ENCODE results near the gene ATF6B. TPM values are rescaled to one million over a fixed set of nuclear protein-coding genes. Genes with fewer than 3 reads are reported as not detected.
"Not testable (repeated sequence)": the region's sequence is repeated elsewhere in the genome, so short reads cannot be mapped to it uniquely, and the experiment has no call there.

The ATF6B gene
- total RNA-seq, 1 experiment from 2014 or later = 196 TPM

- Mint-ChIP-seq H3K36me3 (ENCODE audit: insufficient read depth, unreplicated experiment) (peaks cover 11% of the 10 kb centered on the region), H3K27ac (ENCODE audit: unreplicated experiment) (no peak overlapping the region), H3K27me3 (ENCODE audit: unreplicated experiment) (peaks cover 73% of the 10 kb centered on the region), H3K9me3 (ENCODE audit: low read depth, unreplicated experiment) (no peaks in the 10 kb centered on the region), H3K4me1 (ENCODE audit: low read depth, unreplicated experiment) (peaks cover 9% of the 10 kb centered on the region), H3K4me3 (ENCODE audit: low read depth, unreplicated experiment) (no peak overlapping the region)
- intact Hi-C loops (cut with micrococcal nuclease; ENCODE audit: unreplicated experiment) = no loop called here
- CTCF ChIA-PET = no interaction called here
- DNase-seq = no peak
- no TSS peak for BruUV-seq (replicated peaks)
- TF ChIP-seq CTCF (IDR thresholded peaks at IDR 0.05; ENCODE audit: unreplicated experiment) = no peak
These were observed 19.9 kb downstream of the ATF6B start for GRCh38 chr6:32108094-32108627.

GRCh38 chr6:32107406-32107805 lies 20.6 kb downstream of the ATF6B start:
- Mint-ChIP-seq H3K36me3 (ENCODE audit: insufficient read depth, unreplicated experiment) (peaks cover 7% of the 10 kb centered on the region), H3K4me3 (ENCODE audit: low read depth, unreplicated experiment) (no peak overlapping the region), H3K27ac (ENCODE audit: unreplicated experiment) (no peak overlapping the region), H3K27me3 (ENCODE audit: unreplicated experiment) (peaks cover 76% of the 10 kb centered on the region), H3K9me3 (ENCODE audit: low read depth, unreplicated experiment) (no peaks in the 10 kb centered on the region), H3K4me1 (ENCODE audit: low read depth, unreplicated experiment) (peaks cover 9% of the 10 kb centered on the region)
- intact Hi-C loops (cut with micrococcal nuclease; ENCODE audit: unreplicated experiment) = no loop called here
- CTCF ChIA-PET = interaction anchor here (1.1 kb wide), 1 partner anchor 9 kb away, joined by 3 read pairs; no protein-coding TSS in a partner anchor
- no peak for TF ChIP-seq CTCF (IDR thresholded peaks at IDR 0.05; ENCODE audit: unreplicated experiment)
- DNase-seq = no peak
- BruUV-seq (replicated peaks) = no TSS peak

GRCh38 chr6:32105433-32105832 lies 22.6 kb downstream of the ATF6B start:
- DNase-seq = no peak
- CTCF ChIA-PET = no interaction called here
- intact Hi-C loops (cut with micrococcal nuclease; ENCODE audit: unreplicated experiment) = no loop called here
- Mint-ChIP-seq H3K27ac (ENCODE audit: unreplicated experiment) (no peak overlapping the region), H3K27me3 (ENCODE audit: unreplicated experiment) (peaks cover 77% of the 10 kb centered on the region), H3K36me3 (ENCODE audit: insufficient read depth, unreplicated experiment) (peaks cover 7% of the 10 kb centered on the region), H3K4me1 (ENCODE audit: low read depth, unreplicated experiment) (peaks cover 9% of the 10 kb centered on the region), H3K9me3 (ENCODE audit: low read depth, unreplicated experiment) (no peaks in the 10 kb centered on the region), H3K4me3 (ENCODE audit: low read depth, unreplicated experiment) (no peak overlapping the region)
- no TSS peak for BruUV-seq (replicated peaks)
- TF ChIP-seq CTCF (IDR thresholded peaks at IDR 0.05; ENCODE audit: unreplicated experiment) = no peak

GRCh38 chr6:32102255-32102654 lies 25.8 kb downstream of the ATF6B start:
- H3K36me3 Mint-ChIP-seq (ENCODE audit: insufficient read depth, unreplicated experiment) = no peaks in the 10 kb centered on the region
- DNase-seq = no peak
- no peak overlapping the region for H3K4me3 Mint-ChIP-seq (ENCODE audit: low read depth, unreplicated experiment)
- TF ChIP-seq CTCF (IDR thresholded peaks at IDR 0.05; ENCODE audit: unreplicated experiment) = no peak
- peaks cover 77% of the 10 kb centered on the region for H3K27me3 Mint-ChIP-seq (ENCODE audit: unreplicated experiment)
- no TSS peak for BruUV-seq (replicated peaks)
- CTCF ChIA-PET = interaction anchor here (0.6 kb wide), 2 partner anchors 26 to 749 kb away, joined by 3 to 9 read pairs; partner anchors contain the start of gene ATF6B
- intact Hi-C loops (cut with micrococcal nuclease; ENCODE audit: unreplicated experiment) = no loop called here
- H3K4me1 Mint-ChIP-seq (ENCODE audit: low read depth, unreplicated experiment) = no peaks in the 10 kb centered on the region
- H3K27ac Mint-ChIP-seq (ENCODE audit: unreplicated experiment) = no peak overlapping the region
- no peaks in the 10 kb centered on the region for H3K9me3 Mint-ChIP-seq (ENCODE audit: low read depth, unreplicated experiment)

- BruUV-seq (replicated peaks); H3K9me3 Mint-ChIP-seq (ENCODE audit: low read depth, unreplicated experiment); intact Hi-C loops (cut with micrococcal nuclease; ENCODE audit: unreplicated experiment); DNase-seq; H3K27ac Mint-ChIP-seq (ENCODE audit: unreplicated experiment); H3K4me3 Mint-ChIP-seq (ENCODE audit: low read depth, unreplicated experiment): not testable (repeated sequence)
- Mint-ChIP-seq H3K4me1 (ENCODE audit: low read depth, unreplicated experiment) (peaks cover 20% of the 10 kb centered on the region), H3K36me3 (ENCODE audit: insufficient read depth, unreplicated experiment) (peaks cover 12% of the 10 kb centered on the region), H3K27me3 (ENCODE audit: unreplicated experiment) (peaks cover 77% of the 10 kb centered on the region)
- CTCF ChIA-PET = interaction anchor here (0.6 to 0.8 kb wide), 3 partner anchors 19 to 1245 kb away, joined by 3 to 7 read pairs (median 3); no protein-coding TSS in a partner anchor
These were observed 27.8 kb downstream of the ATF6B start for GRCh38 chr6:32100251-32100650.
